Ectodermal cell (in vitro differentiated cells): ENCODE measurements around the gene SNORC.

Source experiments
- H3K27ac ChIP-seq: 2 replicates; pipeline ENCODE4 v1.7.0; 2013; ENCODE audit warnings: mild to moderate bottlenecking, low read depth, low read length; ENCODE audit not compliant: insufficient read depth, poor library complexity, severe bottlenecking
- H3K27me3 ChIP-seq: 2 replicates; pipeline ENCODE4 v1.7.0; 2013; ENCODE audit warnings: mild to moderate bottlenecking, low read length; ENCODE audit not compliant: insufficient read depth, control insufficient read depth, poor library complexity, severe bottlenecking
- H3K36me3 ChIP-seq: one replicate; pipeline ENCODE4 v1.7.0; 2013; ENCODE audit warnings: low read length; ENCODE audit not compliant: control insufficient read depth, insufficient read depth
- H3K4me1 ChIP-seq: one replicate; pipeline ENCODE4 v1.7.0; 2013; ENCODE audit warnings: low read length; ENCODE audit not compliant: control insufficient read depth, insufficient read depth
- H3K4me3 ChIP-seq: 2 replicates; pipeline ENCODE4 v1.7.0; 2013; ENCODE audit warnings: low read depth, low read length, control low read depth; ENCODE audit not compliant: insufficient read depth
- H3K9me3 ChIP-seq: 2 replicates; pipeline ENCODE4 v1.7.0; 2013; ENCODE audit warnings: mild to moderate bottlenecking, low read length, moderate library complexity; ENCODE audit not compliant: control insufficient read depth
- WGBS, 2 experiments: methylation state at CpG; one replicate each; pipeline ENCODE4 v1.1.7; 2013; ENCODE audit warnings: missing lambda C conversion rate in 2 of 2; 5-methylcytosine and 5-hydroxymethylcytosine counted together

Gene SNORC

GRCh38 chr2:232875256-232876121 lies 5.4 kb downstream of the SNORC start:
- peaks cover 46% of the 10 kb centered on the region for H3K27me3 ChIP-seq
- H3K36me3 ChIP-seq, result no peaks in the 10 kb centered on the region
- H3K4me3 ChIP-seq, result no peak overlapping the region
- no peaks in the 10 kb centered on the region for H3K9me3 ChIP-seq
- 29 to 35% methylated on average over 30 to 35 of the region's 37 CpGs for WGBS, 2 experiments
- H3K27ac ChIP-seq, result no peak overlapping the region
- H3K4me1 ChIP-seq, result peaks cover 4% of the 10 kb centered on the region

- no peaks in the 10 kb centered on the region for H3K9me3 ChIP-seq
- 1% methylated on average over 119 of the region's 119 CpGs for WGBS, 2 experiments
- no peaks in the 10 kb centered on the region for H3K36me3 ChIP-seq
- H3K27ac ChIP-seq, result no peak overlapping the region
- H3K4me3 ChIP-seq, result peak overlapping the region; percentile 43
- peaks cover 46% of the 10 kb centered on the region for H3K27me3 ChIP-seq
- H3K4me1 ChIP-seq, result no peaks in the 10 kb centered on the region
These were observed 6.3 kb downstream of the SNORC start for GRCh38 chr2:232876161-232876977.

- no peaks in the 10 kb centered on the region for H3K36me3 ChIP-seq
- H3K4me3 ChIP-seq, result peak overlapping the region; percentile 43
- H3K9me3 ChIP-seq, result no peaks in the 10 kb centered on the region
- WGBS, 2 experiments, result 25 to 26% methylated on average over 21 of the region's 21 CpGs
- no peak overlapping the region for H3K27ac ChIP-seq
- peaks cover 46% of the 10 kb centered on the region for H3K27me3 ChIP-seq
- H3K4me1 ChIP-seq, result no peaks in the 10 kb centered on the region
These were observed 6.9 kb downstream of the SNORC start for GRCh38 chr2:232876978-232877441.

GRCh38 chr2:232877940-232878511 lies 8.0 kb downstream of the SNORC start:
- no peaks in the 10 kb centered on the region for H3K36me3 ChIP-seq
- H3K4me1 ChIP-seq, result no peaks in the 10 kb centered on the region
- peaks cover 46% of the 10 kb centered on the region for H3K27me3 ChIP-seq
- no peak overlapping the region for H3K4me3 ChIP-seq
- H3K27ac ChIP-seq, result no peak overlapping the region
- WGBS, 2 experiments, result 92 to 94% methylated on average over 13 of the region's 13 CpGs
- no peaks in the 10 kb centered on the region for H3K9me3 ChIP-seq

- Histone ChIP-seq H3K27me3 (peaks cover 46% of the 10 kb centered on the region), H3K9me3 (no peaks in the 10 kb centered on the region), H3K4me3 (no peak overlapping the region), H3K27ac (no peak overlapping the region), H3K4me1 (no peaks in the 10 kb centered on the region), H3K36me3 (no peaks in the 10 kb centered on the region)
- 92 to 95% methylated on average over 20 of the region's 20 CpGs for WGBS, 2 experiments
These were observed 9.0 kb downstream of the SNORC start for GRCh38 chr2:232878855-232879617.

- no peak overlapping the region for H3K27ac ChIP-seq
- no peak overlapping the region for H3K4me3 ChIP-seq
- H3K4me1 ChIP-seq, result no peaks in the 10 kb centered on the region
- WGBS, 2 experiments, result 92 to 94% methylated on average over 21 of the region's 21 CpGs
- H3K27me3 ChIP-seq, result peaks cover 40% of the 10 kb centered on the region
- no peaks in the 10 kb centered on the region for H3K36me3 ChIP-seq
- H3K9me3 ChIP-seq, result no peaks in the 10 kb centered on the region
These were observed 9.8 kb downstream of the SNORC start for GRCh38 chr2:232879618-232880494.

- no peaks in the 10 kb centered on the region for H3K4me1 ChIP-seq
- WGBS, 2 experiments, result 93 to 94% methylated on average over 17 of the region's 17 CpGs
- no peak overlapping the region for H3K4me3 ChIP-seq
- no peaks in the 10 kb centered on the region for H3K36me3 ChIP-seq
- H3K27ac ChIP-seq, result no peak overlapping the region
- no peaks in the 10 kb centered on the region for H3K9me3 ChIP-seq
- H3K27me3 ChIP-seq, result peaks cover 30% of the 10 kb centered on the region
These were observed 10.8 kb downstream of the SNORC start for GRCh38 chr2:232880764-232881351.

GRCh38 chr2:232882085-232882484 lies 12.0 kb downstream of the SNORC start:
- H3K27ac ChIP-seq, result no peak overlapping the region
- no peaks in the 10 kb centered on the region for H3K36me3 ChIP-seq
- H3K27me3 ChIP-seq, result peaks cover 18% of the 10 kb centered on the region
- WGBS, 2 experiments, result 93 to 95% methylated on average over 17 of the region's 17 CpGs
- H3K4me1 ChIP-seq, result no peaks in the 10 kb centered on the region
- no peak overlapping the region for H3K4me3 ChIP-seq
- no peaks in the 10 kb centered on the region for H3K9me3 ChIP-seq
